Ammon's horn (tissue), 1 donor: Measurements from ENCODE around the gene OGA.

ENCODE experiments used
- DNase-seq: peaks from one replicate; pipeline ENCODE4 v3.0.0-alpha.2; 2016; ENCODE audit warnings: low spot score

The OGA gene

DNA sequence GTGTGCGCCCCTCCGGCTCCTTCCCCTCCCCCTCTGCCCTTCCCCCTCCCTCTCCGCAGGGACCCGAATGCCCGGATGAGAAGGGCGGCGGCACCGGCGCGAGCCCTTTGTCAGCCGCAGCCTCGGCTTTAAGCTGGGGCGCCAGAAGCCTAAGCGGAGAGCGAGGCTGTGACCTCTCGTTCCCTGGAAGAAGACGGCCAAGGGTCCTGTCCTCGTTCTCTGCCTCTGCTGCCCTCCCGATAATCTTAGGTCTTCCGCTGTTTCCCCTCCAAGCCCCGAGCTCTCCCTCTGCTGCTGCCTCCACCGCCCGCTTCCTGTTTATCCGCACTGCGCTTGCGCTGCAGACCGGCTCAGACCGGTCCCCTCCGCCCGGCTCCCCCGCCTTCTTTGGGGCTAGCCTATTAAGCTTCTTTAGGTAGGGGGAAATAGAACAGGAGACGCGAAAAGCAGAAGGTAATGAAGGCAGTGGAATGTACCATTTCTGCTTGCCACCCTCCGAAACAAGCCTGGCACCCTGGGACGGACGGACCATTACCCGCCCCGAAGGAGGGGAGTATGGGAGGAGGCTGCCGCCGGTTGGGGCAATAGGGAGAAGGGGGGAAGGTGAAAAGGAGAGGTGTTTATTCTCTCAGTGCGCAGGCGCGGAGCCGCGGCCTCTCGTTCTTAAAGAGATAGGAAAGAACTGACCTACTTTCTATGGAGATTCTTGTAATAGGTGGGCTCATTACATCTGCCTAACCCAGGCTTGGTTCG, at the start of gene OGA:
OGA (minus strand) TSS at position 326 of the 753 bp plus-strand sequence. CDS start 422 bp downstream, outside the sequence.
- peak; percentile 99 for DNase-seq

GRCh38 chr10:101867931-101868330, 49.7 kb upstream of the OGA start:
- DNase-seq = no peak

- DNase-seq = no peak
These were observed 41.3 kb upstream of the OGA start for GRCh38 chr10:101859530-101859929.

DNA sequence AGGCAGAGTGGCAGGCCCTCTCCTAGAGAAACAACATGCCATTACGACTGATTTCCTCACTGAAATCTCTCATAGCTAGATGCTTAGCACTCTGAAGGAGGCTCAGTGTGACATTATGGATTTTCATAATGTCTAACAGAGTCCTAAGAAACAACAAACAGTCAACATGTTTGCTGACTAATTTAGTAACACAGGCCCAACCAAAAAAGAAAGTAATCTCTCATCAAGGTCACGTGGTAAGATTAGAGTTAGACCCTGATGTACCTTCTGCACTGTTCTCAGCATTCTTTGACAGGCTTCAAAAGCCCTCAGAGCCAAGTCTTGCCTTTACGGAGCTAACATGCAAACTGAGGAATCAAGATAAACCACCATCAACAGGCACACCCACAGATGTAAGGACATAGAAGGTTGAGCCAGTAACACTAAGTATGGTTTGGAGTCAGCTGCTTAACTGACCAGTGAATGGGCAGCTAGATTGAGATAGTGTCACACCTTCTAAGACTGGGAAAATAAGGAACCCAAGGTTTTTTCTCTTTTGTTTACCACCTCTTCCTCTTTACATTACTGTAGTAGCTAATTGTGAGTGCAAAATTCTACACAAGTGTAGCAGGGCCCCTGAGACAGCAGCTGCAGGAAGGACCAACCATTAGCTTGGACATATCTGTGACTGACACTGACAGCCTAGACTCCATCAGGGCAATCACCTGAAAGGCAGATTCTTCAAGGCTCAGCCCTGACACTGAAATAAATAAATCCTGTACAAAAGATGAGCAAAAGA, 40.7 kb upstream of the OGA start:
- DNase-seq = no peak

DNA sequence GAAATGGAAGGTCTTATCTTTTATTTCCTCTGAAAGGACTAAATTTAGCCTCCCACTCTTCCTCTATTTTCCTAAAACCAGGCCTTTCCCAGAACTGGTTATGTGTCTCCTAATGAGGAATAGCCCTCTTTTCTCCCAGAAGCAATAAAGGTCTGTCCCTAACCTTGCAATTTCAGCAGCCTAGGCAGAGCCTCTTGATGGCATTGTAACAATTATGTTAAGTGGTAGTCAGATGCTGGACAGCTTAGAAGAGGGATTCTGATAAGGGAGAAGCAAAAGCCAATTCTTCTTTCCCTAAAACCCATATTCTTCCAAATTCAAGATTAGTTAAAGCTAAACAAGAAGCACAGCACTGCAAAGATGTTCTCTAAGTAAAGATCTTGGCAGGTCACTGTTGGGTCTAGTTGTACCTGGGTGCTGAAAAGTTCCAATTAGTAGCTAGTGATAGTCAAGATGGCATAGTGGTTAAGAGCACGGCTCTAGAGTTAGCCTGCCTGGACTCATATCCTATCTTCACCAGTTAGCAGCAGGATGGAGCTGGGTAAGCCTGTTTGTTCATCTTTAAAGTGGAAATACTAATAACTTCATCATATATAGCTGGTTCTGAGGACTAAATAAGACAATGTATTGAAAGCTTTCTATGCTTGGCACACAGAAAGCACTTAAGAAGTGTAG, 39.7 kb upstream of the OGA start:
- no peak for DNase-seq

DNA sequence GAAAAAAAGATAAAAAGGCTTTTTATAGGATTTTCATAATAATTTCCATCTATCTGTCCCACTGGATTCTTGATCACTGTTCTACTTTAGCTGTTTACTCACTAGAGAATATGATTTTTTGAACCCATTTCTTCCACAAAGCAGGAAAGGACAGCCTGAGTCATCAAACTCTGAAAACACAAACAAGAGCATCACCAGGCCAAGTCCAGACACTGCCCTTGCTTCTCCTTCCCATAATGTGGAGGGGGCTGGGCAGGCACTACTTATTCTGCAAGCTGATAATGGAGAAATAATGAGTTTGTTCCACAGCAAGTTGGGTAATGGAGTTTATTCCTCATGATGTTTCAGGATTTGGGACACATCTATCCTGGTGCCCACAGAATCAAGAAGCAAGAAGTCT, 38.4 kb upstream of the OGA start:
- DNase-seq = no peak

- DNase-seq = peak; percentile 61
These were observed 33.3 kb upstream of the OGA start for GRCh38 chr10:101851411-101852116.

GRCh38 chr10:101850749-101851148, 32.5 kb upstream of the OGA start:
- DNase-seq = no peak

DNA sequence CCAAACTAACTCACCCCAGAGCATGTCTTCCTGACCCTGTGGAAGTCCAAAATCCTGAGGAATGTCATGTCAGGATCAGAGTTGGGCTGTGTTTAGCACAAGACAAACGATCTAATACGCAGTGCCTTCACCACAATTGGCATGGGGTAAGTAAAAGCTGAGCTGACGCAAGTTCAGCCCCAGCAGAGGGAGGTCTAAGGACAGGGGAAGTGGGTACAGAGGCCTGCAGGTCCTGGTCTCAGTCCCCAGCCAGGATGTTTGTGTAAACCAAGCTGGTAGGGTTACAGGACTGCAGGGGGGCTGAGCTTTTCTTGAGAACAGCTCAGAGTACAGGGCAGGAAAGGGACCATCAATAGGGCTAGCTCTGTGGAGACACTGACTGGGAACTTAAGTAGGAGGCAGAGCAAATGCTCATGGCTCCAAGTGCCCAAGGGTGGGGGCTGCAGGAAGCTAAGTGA, 30.7 kb upstream of the OGA start:
- DNase-seq = no peak

DNA sequence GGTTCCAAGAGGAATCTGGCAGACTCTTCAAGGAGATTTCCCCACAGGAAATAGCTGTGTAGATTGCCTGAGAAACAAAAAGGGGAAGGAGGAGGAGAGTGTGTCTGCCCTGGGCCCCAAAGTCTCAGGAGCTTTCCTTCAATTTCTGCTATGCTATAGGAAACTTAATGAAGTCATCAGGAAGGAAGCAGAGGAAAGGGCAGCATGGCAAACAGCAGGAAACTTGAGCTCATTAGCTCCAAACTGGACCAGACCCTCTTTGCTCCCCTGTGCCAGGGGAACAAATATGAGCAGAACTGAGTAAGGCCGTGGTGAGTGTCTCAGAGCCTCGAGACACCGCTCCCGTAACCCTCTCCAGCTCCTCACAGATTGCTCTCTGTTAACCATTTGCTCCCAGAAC, 30.2 kb upstream of the OGA start:
- DNase-seq = no peak

DNA sequence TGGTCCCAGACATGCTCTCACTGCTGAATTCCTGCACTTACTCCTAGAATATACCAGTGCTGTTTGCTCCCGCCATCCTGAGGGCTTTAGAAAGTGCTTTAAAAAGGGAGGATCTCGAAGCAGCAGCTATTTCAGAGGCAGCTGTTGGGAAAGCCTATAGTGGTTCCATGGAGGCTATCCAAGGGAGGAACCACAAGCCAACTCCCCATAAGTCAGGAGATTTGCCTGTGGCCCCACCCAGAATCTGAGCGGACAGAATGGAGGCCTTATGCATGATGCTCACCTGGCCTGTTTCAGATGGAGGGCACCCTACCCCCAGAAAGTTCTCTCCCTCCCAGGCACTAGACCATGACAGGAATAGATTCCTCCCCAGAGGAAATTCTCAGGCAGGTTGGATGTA, 27.6 kb upstream of the OGA start:
- DNase-seq = no peak

DNA sequence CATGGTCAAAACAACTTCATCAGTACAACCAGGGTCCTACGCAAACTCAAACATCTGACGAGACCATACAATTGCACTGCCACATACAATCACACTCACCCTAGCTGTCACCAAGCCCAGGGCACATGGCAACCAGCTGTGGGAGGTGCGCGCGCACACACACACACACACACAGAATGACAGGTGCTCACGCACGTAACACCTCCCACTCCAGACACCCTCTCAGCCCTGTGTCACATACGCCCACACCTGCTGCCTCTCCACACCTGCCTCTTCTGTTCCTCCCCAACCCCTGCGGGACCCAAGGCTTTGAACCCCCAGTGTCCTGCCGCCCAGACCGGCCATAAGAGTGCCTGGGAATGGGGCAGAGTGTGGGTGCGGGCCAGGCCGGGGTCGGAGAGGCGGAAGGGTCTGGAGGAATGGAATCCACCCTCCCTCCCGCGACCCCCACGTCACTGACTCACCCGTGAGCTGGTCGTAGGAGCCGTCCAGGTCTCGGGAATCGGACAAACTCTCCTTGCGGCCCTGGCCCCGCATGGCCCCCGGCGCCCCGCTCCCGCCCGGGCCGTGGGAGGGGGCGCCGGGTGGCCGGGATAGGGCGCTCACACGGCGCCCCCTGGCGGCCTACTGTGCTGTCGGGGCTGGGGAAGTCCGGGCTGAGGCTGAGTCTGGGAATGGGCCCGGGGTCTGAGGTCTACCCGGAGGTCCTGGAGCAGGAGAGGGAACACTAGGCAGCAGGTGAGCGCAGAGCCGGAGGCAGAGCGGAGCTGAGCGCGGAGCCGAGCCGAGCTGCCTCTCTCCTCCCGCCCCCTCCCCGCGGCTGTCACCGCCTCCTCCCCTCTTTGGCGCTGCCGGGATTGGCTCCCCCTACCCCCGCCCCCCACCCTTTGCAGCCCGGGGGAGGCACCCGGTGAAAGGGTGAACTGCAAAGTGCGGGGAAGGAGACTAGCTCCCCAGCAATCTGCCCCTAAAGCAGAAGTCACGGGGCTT, 25.1 kb upstream of the OGA start, which contains the start of gene KCNIP2:
KCNIP2 (minus strand) TSS at position 769 of the 990 bp plus-strand sequence; CDS start at position 537, 232 bp downstream.
- DNase-seq = peak; percentile 67

DNA sequence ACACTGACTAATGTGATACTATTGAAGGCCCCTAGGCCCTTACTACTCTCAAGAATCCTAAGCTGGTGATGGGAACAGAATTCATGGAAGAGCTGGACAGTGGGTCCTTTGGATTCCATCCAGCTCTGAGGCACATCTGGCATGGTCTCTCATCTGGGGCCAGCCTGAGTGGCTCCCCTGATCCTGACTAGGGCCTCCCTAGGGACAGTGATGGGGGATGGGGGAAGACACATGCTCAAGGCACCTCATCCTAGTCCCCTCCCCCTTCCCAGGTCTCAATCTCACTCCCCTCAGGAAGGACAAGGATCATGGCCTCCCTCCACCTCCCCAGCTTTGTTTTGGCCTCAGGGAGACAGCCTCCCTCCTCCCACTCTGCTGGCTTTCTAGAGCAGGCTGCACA, 23.6 kb upstream of the OGA start:
- DNase-seq = no peak

- peak; percentile 90 for DNase-seq
These were observed 22.7 kb upstream of the OGA start for GRCh38 chr10:101840741-101841453.

GRCh38 chr10:101840102-101840684, 21.9 kb upstream of the OGA start:
- DNase-seq = peak; percentile 76

- DNase-seq = no peak
These were observed 21.3 kb upstream of the OGA start for GRCh38 chr10:101839416-101840063.

- no peak for DNase-seq
These were observed 20.8 kb upstream of the OGA start for GRCh38 chr10:101839002-101839401.

GRCh38 chr10:101838416-101838970, 20.2 kb upstream of the OGA start:
- no peak for DNase-seq

GRCh38 chr10:101837748-101838147, 19.5 kb upstream of the OGA start:
- no peak for DNase-seq
